Activated CD8-positive, alpha-beta memory T cell treated with anti-CD3 and anti-CD28 coated beads, Interleukin-2, amount 50 U/mL, for 4 hours (primary cell): ENCODE results near the gene BAIAP2L1.
"Not testable (repeated sequence)": the region's sequence is repeated elsewhere in the genome, so short reads cannot be mapped to it uniquely, and the experiment has no call there.

Experiments
- DNase-seq: peaks from one replicate; pipeline ENCODE4 v3.0.0-alpha.2; 2020

BAIAP2L1 gene

DNA sequence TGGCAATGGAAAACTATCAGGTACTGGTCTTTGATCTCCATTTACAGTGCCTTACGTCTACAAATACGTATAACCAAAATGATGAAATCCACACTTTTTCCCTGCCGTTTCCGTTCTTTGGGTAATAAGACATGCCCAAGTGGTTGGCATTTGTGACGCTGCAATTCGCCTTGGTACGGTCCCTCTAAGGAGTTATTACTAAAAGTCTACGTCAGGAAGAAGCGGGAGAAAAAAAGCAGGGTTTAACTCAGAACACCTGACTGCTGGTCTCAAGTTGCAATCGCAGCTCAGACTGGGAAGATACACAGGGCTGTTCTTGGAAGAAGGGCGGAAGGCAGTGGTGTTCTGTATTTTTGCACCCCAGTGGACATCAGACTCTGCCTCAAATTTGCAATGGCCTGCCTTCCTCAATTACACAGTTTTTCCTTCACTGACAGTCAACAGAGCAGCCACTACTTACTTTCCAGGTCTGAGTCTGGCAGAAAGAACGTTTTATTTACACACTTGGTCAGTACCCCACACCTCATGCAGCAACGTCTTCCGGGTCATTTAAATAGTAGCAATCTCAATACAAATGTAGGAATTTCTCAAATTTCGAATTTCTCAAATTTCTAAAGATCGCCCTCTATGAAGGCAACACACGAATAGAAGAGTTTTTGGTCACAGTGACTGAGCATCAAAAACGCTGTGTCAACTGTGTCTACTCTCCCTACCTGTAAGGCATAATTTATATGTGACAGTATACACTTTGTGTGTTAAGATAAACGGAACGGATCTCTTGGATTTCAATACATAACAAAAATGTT is 2.1 kb downstream of the BAIAP2L1 start:
- DNase-seq, result no peak

DNA sequence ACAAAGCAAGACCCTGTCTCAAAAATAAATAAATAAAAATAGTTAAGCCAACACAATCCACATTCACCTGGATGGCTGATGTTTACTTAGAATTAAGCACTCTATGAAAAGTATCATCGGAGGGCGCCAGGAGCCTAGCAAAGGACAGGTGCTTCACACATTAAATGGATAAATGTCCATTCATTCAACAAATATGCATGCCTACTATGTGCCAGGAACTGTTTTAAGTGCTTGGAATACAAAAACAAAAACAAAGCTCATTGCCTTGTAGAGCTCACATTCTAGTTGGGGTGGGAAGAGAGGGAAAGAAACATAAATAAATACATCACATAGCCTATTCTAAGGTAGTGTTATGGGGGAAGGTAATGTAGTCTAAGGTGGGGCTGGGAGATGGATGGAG is 4.1 kb downstream of the BAIAP2L1 start:
- DNase-seq, result no peak

- no peak for DNase-seq
Measured at GRCh38 chr7:98395951-98396350, 4.9 kb downstream of the BAIAP2L1 start.

- no peak for DNase-seq
Measured at GRCh38 chr7:98395481-98395880, 5.4 kb downstream of the BAIAP2L1 start.

DNA sequence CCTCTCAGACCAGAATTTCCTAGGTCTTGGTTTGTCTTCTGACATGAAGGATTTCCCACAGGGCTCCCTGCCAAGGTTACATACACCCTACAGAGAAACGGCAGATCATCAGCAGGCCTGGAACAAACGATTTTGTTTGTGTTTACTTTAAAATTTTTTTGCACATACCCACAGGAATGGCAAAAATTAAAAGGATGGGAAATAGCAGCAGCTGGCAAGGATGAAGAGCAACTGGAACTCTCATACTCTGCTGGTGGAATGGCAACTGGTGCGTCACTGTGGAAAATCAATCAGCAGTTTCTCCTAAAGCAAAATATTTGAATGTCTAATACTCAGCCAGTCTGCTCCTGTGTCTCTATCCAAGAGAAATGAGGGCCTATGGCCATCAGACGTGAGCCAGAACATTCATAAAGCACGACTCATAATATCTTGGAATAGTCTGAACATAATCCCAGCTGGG is 6.5 kb downstream of the BAIAP2L1 start:
- DNase-seq, result no peak

DNA sequence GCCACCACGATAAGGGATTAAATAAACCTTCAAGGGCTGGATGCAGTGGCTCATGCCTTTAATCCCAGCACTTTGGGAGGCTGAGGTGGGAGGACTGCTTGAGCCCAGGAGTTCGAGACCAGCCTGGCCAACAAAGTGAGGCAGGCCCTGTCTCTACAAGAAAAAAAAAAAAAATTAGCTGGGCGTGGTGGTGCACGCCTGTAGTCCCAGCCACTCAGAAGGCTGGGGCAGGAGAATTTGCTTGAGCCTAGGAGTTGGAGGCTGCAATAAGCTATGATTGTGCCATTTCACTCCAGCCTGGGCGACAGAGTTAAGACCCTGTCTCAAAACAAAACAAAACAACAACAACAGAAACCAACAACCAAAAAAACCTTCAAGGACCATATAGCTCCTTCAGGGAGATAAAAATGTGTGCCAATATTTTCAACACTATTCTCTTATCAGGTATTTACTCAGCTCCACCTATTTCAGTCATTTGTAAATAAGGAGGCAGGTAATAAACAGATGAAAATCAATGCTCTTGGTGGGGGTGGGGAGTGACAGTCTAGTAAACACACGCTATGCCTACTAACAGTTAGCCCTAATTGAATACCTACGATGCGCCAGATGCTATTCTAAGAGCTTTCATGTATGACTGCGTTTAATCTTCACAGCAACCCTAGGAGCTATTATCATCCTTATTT is 13.2 kb downstream of the BAIAP2L1 start:
- DNase-seq, result no peak

GRCh38 chr7:98387131-98387530 is 13.8 kb downstream of the BAIAP2L1 start:
- no peak for DNase-seq

- DNase-seq, result not testable (repeated sequence)
Measured at GRCh38 chr7:98385532-98385931, 15.4 kb downstream of the BAIAP2L1 start.

GRCh38 chr7:98378210-98378819 is 22.6 kb downstream of the BAIAP2L1 start:
- DNase-seq, result no peak

- DNase-seq, result no peak
Measured at GRCh38 chr7:98376711-98377110, 24.2 kb downstream of the BAIAP2L1 start.

DNA sequence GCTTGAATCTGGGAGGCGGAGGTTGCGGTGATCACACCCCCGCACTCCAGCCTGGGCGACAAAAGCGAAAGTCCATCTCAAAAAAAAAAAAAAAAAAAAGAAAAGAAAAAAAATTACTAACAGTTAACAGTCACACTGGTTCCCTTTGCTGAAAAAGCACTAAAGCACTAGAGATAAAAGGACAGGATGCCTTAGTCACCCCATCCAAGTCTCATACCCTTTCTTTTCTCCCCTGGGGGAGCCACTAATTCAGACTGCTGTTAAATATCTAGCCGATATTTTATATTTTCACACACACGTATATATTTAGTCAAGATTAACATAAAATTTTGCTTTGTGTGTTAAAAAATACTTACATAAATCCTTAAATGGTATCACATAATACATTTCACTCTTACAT is 25.2 kb downstream of the BAIAP2L1 start:
- no peak for DNase-seq

GRCh38 chr7:98374285-98374680 is 26.6 kb downstream of the BAIAP2L1 start:
- DNase-seq, result no peak

DNA sequence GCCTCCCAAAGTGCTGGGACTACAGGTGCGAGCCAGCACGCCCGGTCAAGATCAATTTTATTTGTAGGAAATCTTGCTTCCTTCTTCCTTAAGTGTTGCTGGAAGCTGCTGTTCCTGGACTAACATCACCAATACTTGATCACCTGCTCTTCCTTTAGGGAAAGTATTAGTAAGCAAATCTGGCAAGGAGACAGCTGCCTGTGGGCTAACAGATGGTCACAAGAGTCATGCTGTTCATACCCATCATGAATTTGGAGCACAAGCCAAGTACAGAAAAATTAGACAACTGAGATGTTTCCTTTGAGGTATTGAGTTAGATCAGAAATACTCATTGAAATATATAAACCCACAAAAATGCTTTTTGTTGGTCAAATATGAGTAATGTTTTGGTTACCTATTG is 27.9 kb downstream of the BAIAP2L1 start:
- DNase-seq, result no peak

DNA sequence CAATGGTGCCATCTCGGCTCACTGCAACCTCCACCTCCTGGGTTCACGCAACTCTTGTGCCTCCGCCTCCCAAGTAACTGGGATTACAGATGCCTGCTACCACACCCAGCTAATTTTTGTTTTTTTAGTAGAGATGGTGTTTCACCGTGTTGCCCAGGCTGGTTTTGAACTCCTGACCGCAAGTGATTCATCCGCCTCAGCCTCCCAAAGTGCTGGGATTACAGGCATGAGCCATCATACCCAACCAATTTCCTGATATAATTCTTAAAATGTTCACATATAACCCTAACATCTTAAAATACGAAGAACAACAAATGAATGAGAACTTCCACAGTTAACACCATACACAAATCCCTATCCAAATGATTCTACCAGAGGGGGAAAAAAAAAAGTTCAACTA is 31.2 kb downstream of the BAIAP2L1 start:
- DNase-seq, result no peak

DNA sequence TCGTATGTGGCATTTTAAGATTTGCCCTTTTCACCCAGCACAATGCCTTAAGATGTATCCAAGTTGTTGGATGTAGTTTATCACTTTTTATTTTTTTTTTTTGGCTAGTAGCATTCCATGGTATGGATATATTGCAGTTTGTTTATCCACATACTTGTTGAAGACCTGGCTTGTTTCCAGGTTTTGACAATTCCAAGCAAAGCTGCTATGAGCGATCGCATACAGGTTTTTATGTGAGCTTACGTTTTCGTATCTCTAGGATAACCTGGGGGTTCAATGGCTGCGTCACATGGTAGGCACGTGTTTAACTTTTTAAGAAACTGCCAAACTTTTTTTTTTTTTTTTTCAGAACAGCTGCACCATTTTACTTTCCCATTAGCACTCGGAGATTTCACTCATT is 32.2 kb downstream of the BAIAP2L1 start:
- DNase-seq, result no peak

GRCh38 chr7:98366562-98366938 is 34.3 kb downstream of the BAIAP2L1 start:
- no peak for DNase-seq

GRCh38 chr7:98365863-98366561 is 34.9 kb downstream of the BAIAP2L1 start:
- no peak for DNase-seq

- DNase-seq, result no peak
Measured at GRCh38 chr7:98364220-98364619, 36.7 kb downstream of the BAIAP2L1 start.

- no peak for DNase-seq
Measured at GRCh38 chr7:98362517-98362916, 38.4 kb downstream of the BAIAP2L1 start.

GRCh38 chr7:98360221-98361130 is 40.4 kb downstream of the BAIAP2L1 start:
- DNase-seq, result no peak

DNA sequence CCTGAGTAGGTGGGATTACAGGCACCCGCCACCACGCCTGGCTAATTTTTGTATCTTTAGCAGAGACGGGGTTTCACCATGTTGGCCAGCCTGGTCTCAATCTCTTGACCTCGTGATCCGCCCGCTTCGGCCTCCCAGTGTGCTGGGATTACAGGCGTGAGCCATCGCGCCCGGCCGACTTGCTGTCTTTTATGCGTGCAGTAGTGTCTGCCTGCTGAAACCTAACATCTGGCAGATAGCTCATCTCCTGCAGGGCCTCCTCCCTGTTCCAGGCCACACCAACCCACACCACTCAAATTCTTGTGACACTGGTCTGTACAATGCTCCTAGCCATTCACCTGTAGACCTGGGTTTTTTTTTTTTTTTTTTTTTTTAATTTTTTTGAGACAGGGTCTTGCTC is 41.5 kb downstream of the BAIAP2L1 start:
- no peak for DNase-seq

GRCh38 chr7:98358706-98359105 is 42.2 kb downstream of the BAIAP2L1 start:
- DNase-seq, result no peak
